ENCODE results near the gene RABAC1.
A peak's percentile ranks its signal among the peaks of the same experiment; 100 is the strongest.

The RABAC1 gene

DNA sequence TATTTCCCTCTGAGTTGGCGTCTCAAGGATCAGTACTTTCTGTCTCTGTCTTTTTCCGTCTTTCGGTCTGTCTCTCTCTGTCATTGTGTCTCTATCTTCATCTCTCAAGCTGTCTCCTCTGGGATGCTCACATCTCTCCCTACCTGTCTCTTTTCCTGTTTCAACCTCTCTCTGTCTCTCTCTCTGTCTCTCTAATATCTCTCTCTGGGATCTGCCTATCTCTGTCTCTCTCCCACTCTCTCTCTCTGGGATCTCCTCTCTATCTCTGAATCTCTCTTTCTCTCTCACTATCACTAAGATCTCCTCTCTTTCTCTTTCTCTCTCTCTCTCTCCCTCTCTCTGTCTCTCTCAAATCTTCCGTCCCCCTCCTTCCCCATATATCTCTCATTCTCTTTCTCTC is 30.9 kb upstream of the RABAC1 start:
- DNase-seq (ENCODE audit: low spot score): no peak

DNA sequence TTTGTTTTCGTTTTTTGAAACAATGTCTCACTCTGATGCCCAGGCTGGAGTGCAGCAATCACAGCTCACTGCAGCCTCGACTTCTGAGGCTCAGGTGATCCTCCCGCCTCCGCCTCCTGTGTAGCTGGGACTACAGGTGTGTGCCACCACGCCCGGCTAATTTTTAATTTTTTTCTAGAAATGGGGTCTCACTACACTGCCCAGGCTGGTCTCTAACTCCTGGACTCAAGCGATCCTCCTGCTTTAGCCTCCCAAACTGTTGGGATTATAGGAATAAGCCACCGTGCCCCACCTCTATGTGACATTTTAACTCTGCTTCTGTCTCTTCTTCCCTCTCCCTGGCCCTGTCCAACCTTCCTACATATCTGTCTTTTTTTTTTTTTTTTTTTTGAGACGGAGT is 29.8 kb upstream of the RABAC1 start:
- no peak for DNase-seq (ENCODE audit: low spot score)

DNA sequence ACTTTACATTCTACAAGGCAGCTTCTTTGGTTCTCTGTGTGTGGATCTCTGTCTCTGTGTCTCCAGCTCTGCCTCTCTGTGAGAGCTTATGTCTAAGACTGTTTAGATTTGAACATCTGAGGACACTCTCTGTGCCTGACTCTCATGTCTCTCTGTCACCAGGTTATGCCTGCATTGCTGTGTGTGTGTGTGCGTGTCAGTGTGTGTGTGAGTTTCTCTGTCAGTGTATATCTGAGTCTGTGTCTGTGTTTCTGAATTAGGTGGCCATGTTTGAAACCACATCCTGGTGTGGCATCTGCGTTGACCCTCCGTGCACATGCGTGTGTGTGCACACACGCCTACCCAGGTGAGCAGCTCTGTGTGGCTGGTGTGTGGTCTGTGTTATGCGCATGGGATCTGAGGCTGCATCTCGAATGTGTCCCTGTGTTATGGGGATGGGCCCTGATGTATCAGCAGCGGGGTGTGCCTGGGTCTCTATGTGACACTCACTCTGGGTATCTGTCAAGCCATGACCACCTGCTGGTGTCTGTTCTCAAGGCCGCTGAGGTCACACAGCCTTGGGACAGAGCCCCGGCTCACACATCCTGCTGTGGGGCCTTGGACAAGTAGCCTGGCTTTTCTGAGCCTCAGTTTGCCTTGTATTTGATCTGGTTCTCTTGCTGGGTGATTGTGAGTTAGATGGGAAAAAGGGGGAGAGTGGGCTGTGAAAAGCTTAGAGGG is 28.2 kb upstream of the RABAC1 start:
- no peak for DNase-seq (ENCODE audit: low spot score)

- no peak for DNase-seq (ENCODE audit: low spot score)
Observed at GRCh38 chr19:41984961-41985360, 25.8 kb upstream of the RABAC1 start.

DNA sequence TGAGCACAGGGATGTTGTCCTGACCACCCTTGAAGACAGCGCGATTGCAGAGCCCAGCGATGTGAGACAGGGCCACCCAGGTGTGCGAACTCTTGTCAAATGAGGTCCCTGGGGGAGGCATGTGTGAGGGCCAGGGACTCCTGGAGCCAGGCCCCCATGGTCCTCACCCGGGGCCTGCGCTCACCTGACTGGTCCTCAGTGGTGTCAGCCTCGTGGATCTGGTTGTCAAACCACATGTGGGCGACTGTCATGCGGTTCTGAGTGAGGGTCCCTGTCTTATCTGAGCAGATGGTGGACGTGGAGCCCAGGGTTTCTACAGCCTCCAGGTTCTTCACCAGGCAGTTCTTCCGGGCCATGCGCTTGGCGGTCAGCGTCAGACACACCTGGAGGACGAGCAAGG is 22.6 kb upstream of the RABAC1 start:
- no peak for DNase-seq (ENCODE audit: low spot score)

- DNase-seq (ENCODE audit: low spot score): no peak
Observed at GRCh38 chr19:41978470-41978869, 19.3 kb upstream of the RABAC1 start.

GRCh38 chr19:41977916-41978315 is 18.8 kb upstream of the RABAC1 start:
- no peak for DNase-seq (ENCODE audit: low spot score)

DNA sequence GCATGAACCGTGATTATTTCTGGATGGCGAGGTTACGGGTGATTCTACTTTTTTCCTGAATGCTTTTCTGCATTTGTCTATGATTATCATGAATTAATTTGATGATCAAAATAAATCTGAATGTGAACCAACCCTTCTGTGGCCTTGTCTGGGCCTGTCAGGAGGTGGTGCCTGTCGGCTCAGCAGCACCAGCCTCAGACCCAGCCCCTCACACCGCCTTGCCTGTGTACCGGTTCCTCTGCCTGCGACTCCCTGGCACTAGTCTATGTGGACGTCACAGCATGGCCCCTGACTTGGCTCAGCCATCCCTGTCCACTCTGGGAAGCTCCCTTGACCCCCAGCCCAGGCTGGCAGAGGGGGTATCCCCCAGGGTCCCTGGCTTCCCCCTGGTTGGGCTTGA is 15.5 kb upstream of the RABAC1 start:
- no peak for DNase-seq (ENCODE audit: low spot score)

GRCh38 chr19:41971363-41971762 is 12.2 kb upstream of the RABAC1 start:
- DNase-seq (ENCODE audit: low spot score): no peak

GRCh38 chr19:41969772-41970458 is 10.8 kb upstream of the RABAC1 start:
- no peak for DNase-seq (ENCODE audit: low spot score)

DNA sequence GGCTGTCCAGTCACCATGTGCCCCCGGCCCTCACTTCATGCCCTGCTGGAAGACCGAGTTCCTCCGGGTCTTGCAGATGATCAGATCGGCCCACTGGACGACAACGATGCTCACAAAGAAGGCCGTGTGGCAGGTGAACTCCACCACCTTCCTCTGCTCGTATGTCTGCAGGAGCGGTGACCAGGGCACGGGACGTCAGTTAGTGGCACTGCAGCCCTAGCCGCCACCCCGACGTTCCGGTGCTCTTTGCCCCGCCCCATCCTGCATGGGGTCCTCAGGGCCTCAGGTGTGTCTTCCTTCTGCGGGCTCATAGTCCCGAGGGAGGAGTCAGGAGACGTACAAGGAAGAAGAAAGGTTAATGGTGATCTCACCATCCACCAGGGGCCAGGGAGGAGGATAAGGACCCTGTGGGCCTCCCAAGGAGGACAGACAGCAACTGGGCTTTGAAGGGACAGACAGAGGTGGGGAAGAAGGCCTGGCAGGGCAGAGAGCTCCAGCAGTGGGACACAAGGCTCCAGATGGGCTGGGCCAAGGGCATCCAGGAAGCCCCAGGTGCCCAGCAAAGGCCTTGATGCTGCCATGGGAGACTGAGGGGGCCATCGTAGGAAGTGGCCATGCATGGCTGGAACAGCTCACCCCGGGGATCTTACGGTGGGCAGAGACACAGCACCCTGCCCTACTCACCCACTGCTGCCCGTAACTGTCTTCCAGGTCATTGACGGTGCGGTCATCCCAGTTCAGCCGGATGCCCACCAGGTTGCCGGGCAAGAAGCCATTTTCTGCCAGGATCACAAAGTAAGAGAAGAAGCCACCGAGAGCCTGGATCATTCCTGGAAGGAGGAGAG is 9.9 kb upstream of the RABAC1 start:
- no peak for DNase-seq (ENCODE audit: low spot score)

DNA sequence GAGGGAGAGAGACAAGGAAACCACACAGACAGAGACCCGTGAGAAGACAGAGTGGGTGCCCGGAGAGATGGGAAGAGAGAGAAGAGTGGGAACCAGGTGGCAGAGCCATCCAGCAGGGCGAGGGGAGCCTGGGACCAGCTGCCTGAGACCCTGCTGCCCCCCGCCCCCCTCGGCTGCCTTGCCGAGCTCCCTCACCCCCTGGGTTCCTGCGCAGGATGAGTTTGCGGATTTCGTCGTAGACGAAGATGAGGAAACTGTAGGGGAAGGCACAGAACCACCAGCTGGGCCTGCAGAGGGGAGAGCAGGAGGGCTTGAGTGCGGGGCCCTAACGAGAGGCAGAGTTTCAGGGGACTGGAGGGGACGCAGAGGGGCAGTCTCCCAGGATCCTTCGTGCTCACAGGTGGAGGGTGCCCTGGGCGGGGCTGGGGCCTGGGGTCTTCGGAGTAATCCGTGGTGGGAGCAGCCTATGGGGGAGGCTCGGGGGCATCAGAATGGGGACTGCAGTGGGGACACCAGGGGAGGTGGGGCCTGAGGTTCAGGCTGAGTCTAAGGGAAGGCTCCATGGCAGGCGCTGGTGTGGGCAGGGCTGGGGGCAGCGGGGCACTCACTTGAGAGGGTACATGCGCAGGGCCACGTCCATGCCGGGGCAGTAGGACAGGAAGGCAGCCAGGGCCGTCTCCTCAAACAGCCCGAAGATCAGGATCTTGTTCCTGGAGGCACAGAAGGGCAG is 8.1 kb upstream of the RABAC1 start:
- no peak for DNase-seq (ENCODE audit: low spot score)

- no peak for DNase-seq (ENCODE audit: low spot score)
Observed at GRCh38 chr19:41965106-41965505, 6.0 kb upstream of the RABAC1 start.

DNA sequence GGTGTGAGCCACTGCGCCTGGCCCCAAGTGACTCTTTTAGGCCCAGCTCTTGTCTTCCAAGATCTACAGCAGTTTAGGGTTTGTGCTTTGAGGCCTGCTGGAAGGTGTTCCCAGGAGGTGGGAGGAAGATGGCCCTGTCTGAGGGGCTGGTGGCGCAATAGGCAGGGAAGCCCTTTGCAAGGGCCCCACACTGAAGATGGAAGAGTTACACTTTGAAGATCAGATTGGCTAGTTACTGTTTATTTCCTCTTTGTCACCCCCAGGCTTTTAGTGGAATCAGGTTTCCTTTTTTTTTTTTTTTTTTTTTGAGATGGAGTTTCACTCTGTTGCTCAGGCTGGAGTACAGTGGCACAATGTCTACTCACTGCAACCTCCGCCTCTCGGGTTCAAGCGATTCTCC is 1.9 kb upstream of the RABAC1 start:
- no peak for DNase-seq (ENCODE audit: low spot score)

- peak; percentile 73 for DNase-seq (ENCODE audit: low spot score)
Observed at GRCh38 chr19:41958367-41959055, 610 bp downstream of the RABAC1 start.

DNA sequence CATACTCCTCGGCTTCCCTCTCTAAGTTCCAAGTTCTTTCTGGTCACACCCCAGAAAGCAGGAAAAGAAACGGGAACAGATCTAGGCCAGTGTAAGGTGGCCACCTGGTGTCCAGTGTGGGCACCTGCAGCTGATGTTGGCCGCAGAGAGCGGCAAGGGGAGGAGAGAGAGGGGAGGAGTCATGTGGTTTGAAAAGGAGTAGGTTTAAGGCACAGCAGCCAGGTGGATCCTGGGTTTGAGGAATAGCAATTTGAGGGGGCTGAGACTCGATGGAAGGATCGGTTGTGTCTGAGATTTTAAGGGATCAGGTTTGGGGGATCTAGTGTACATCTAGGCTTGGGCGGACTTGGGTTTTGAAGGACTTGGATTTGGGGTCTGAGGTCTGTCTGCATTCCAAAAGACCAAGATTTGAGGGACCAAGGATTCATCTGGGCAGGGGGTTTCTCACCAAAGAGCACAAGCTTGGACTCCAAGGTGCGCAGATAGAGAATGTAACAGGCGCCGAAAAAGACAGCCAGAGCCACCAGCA is 1.2 kb downstream of the RABAC1 start:
- DNase-seq (ENCODE audit: low spot score): peak; percentile 65

DNA sequence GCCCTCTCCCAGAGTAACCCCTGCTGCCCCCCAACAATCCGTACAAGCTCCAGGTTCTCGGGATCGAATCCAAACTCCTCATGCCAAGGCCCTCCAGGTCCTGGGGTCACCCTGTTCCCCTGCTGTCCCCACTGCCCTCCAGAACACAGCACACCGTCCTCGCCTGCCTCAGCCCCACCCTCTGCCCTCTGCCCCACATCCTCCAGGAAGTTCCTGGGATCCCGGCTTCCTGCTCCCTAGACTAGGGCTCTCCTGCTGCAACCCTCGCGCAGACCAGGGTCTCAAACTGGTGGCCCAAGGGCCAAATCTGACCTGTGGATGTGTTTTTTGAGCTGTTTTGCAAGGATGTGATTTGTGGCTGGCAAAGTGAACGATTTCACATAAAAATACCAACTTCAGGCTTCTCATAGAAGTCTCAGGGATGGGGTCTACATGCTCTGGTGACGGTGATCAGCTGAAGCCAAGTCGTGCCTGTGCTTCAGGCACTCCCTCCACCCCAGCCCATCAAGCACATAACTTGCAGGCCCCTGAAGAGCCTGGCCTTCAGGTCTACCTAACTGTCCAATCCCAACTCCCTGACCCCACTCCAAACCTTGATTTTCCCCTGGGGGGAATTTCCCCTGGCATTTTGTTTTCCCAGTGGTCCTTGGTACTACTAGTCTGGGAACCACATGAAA is 1.8 kb downstream of the RABAC1 start:
- no peak for DNase-seq (ENCODE audit: low spot score)

GRCh38 chr19:41956621-41957020 is 2.5 kb downstream of the RABAC1 start:
- no peak for DNase-seq (ENCODE audit: low spot score)

- no peak for DNase-seq (ENCODE audit: low spot score)
Observed at GRCh38 chr19:41955521-41955920, 3.6 kb downstream of the RABAC1 start.

GRCh38 chr19:41951686-41952172 is 7.4 kb downstream of the RABAC1 start:
- peak; percentile 81 for DNase-seq (ENCODE audit: low spot score)

DNA sequence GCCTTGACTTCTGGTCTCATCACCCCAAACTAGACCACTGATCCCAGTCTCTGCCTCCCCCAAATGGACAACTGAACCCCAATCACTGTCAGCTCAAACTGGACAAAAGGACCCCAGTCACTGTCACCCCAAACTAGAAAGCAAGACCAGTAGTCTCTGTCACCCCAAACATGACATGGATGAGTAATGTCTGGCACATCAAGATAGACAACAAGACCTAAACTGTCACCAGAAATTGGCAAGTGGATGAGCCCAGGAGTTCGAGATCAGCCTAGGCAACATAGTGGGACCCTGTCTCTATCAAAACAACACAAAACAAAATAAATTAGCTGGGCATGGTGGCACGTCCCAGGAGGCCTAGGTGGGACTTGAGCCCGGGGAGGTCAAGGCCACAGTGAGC is 12.0 kb downstream of the RABAC1 start:
- no peak for DNase-seq (ENCODE audit: low spot score)

All from Ammon's horn (tissue), 1 donor.